ENCODE data around the gene RUNDC3A.

RUNDC3A gene

DNA sequence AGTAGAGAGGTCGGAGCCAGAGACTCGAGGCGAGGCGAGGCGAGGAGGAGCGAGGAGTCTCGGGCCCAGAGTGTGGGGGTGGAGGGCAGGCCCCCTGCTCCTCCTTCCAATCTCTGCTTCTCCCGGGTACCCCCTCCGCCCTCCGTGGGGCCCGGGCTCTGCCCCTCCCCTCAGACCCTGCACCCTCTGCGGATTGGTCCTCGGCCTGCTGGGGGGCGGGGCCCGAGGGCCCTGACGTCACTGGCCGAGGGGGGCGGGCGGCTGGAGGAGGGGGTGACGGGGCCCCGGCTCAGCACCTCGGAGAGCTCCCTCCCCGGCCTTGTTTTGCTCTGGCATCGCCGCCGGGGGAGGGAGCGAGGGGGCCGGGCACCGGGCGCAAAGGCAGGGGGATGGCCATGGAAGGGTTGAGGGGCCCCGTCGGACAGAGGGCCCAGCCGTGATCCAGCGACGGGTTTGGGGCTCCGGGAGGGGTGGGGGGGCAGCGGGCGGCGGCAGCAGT lies at the start of gene RUNDC3A:
RUNDC3A (plus strand) TSS at position 282 of the 499 bp plus-strand sequence. CDS start 232 bp downstream, outside the sequence.
- DNase-seq, result peak; percentile 28 to 29

DNA sequence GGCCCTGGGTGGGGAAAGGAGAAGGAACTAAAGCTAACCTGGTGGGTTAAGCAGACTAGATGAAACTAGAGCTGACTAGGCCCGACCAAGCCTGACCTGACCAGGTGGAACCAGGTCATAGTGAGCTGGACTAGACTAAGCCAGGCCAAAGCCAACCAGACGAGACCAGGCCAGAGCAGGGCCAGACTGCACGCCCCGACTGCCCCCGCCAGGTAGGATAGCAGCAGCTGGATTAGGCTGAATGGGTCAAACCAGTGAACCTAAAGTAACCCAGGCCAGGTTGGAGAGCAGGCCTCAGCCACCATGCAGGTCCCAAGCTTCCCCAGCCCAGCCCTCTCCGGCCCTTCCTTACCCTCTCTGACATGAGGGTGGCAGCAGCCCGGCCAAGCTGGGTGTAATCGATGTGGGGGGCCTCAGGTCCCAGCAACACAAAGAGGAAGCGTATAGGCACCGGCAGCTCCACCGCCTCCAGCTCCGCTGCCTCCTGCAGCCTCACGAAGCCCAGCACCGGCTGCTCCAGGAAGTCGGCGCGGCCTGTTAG lies 49.5 kb upstream of the RUNDC3A start:
- DNase-seq, result no peak

DNA sequence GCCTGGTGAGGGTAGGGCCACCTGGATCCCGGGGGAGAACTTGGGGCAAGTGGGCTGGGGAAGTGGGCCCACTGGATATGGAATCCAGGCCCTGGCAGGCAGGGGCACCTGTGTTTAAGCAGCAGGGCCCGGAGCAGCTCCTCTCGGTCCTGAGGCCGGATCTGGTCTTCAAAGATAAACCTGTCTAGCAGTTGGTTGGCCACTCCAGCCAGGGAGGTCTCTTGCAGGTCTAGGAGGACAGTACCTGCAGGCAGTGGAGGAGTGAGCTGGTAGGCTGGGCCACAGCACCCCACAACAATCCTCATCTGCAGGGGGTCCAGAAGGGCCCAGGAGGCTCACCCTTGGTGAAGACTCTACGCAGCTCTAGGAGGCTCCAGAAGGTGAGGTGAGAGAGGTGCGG lies 48.1 kb upstream of the RUNDC3A start:
- DNase-seq, result no peak

DNA sequence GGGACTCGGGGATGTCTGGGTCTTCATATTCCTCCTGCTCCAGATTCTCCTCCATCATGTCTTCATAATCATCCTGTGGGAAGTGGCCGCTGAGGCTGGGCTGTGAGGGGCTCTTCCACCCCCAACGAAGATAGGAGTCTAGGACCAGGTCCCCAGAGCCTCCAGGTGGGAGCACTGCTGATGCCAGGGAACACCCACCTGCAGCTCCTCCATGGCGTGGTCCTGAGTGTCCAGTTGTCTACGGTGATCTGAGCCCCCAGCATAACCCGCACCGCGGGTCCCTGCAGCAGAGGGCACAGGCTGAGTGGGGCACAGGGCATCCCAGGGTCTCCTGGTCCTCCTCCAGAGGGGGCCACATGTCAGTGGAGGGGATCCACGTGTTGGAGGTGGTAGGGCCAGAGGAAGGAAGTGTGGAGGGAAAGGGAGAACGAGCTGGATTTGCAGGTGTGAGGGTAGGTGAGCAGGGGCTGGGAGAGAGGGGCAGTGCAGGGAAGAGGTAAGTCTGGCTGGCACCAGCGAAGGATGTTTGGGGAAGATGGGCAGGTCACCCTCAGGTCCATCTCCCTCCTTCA lies 45.7 kb upstream of the RUNDC3A start:
- DNase-seq, result no peak

DNA sequence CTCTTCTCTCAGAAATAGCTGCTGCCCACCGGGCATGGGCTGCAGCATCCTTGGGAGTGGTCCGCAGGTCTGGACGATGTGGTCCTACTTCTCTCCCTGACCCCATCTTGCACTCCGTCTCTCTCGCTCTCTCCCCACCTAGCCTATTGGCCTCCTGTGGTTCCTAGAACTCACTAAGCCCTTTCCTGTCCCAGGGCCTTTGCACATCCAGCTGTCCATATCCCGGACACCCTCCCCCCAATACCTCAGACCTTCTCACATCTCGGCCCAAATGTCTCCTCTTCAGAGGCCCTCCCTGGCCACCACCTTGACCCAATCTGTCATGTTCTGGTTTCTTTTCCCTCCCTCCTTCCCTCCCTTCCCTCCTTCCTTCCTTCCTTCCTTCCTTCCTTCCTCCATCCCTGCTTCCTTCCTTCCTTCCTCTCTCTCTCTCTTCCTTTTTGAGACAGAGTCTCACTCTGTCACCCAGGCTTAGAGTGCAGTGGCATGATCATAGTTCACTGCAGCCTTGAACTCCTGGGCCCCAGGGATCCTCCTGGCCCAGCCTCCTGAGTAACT lies 45.0 kb upstream of the RUNDC3A start:
- no peak for DNase-seq

DNA sequence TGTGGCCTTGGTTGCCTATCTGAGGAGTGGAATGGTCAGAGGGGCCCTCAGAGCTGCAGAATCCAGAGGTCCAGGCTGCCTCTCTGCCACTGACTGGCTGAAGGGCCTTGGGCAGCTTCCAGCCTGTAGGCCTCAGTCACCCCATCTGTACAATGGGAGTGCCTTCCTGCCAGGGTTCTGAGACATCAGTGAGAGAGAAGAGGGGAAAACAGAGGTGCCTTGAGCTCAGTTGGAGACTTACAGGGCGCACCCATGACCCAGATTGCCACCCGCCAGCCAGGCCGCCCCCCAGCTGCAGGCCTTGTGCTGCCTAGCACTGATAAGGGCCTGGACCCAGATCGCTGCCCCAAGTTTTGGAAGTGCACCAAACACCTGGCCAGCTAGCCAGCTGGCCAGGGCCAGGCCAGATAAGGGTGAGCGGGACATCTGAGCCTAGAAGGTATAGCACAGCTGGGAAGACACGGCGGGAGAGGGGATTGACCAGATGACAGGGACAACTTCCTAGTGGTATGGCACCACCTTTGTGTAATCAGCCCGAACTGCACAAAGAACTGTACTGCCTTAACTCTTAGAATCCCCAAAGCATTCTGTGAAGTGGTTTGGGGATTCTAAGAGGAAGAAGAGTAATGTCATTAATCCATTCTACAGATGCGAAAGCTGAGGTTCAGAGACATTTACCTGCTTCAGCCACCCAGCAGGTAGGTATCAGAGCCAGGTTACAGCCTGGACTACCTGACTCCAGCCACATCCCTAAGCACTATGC lies 41.8 kb upstream of the RUNDC3A start:
- no peak for DNase-seq

DNA sequence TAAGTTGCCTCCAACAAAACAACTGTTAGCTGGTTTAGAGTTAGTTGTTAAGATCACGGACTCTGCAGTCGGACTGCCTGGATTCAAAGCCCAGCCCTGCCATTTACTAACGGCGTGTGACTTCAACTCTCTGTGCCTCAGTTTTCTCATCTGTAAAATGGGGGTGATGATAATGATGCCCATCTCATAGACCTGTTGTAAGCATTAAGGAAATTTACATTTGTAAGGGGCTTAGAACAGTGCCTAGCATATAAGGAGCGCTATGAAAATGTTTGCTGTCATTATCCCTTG lies 41.3 kb upstream of the RUNDC3A start:
- DNase-seq, result no peak

DNA sequence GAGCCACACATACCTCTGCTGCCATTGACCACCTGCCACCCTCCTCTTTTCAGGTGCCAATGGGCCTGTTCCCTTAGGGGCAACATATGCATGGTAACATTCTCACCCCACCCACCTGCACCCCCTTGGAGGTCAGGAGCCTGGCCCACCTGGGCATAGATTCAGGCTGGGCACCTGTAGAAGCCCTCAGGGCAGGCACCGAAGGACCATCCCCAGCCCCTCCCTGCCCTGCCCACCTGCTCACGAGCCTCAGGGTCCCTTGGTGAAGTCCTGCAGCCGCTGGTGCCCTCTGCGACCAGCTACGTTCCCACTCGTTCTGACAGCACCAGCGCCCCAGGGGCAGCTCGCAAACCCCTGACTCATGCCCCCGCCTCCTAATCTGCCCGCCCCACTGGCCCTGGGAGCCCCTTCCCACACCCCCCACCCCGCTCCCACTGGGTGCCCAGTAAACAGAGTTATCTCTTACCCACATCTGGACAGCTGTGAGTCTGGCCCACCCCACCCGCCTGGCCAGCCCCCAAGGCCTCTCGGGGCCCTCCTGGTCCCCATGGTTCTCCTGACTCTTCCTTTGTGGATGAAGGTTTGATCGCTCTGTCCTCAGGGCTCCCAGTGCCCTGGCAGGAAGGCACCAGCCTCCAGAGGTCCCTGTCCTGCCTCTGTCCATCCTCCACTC lies 40.4 kb upstream of the RUNDC3A start, which contains the start of gene SLC4A1:
SLC4A1 (minus strand) TSS at position 318 of the 673 bp plus-strand sequence. CDS start 5,269 bp downstream, outside the sequence.
- no peak for DNase-seq

DNA sequence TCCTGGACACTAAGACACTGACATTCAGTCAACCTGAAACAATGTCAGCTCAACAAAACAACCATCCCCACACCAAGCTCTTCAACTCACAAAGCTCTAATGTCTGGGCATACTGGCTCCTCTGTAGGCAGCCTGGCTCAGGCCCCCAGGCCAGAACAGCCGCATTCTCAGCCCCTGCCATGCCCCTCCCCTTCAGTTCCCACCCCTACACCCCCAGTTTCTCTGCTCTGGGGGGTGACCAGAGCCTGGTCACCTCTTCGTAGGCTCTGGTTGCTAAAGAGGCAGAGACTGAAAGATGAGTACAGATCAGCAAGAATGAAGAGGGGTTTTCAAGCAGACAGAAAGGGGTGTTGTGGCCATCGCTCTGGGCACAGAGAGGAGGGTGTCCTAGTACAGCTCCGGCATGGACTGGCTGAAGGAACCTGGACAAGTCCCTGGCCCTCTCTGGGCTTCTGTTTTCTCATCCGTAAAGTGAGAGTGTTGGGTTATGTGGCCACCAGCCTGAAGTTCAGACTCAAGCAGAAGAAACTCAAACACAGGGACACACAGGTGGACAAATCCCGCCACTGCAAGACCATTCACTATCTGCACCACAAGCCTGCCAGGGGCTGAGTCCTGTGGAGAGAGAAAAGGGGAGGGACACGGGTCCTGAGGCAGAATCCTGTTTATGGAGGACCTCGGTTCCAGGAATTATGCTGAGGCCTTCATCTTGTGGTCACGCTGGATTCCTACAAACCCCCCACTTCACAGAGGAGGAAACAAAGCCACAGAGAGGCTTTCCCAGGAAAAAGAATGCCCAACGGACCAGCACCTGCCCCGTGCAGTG lies 39.5 kb upstream of the RUNDC3A start:
- DNase-seq, result no peak

DNA sequence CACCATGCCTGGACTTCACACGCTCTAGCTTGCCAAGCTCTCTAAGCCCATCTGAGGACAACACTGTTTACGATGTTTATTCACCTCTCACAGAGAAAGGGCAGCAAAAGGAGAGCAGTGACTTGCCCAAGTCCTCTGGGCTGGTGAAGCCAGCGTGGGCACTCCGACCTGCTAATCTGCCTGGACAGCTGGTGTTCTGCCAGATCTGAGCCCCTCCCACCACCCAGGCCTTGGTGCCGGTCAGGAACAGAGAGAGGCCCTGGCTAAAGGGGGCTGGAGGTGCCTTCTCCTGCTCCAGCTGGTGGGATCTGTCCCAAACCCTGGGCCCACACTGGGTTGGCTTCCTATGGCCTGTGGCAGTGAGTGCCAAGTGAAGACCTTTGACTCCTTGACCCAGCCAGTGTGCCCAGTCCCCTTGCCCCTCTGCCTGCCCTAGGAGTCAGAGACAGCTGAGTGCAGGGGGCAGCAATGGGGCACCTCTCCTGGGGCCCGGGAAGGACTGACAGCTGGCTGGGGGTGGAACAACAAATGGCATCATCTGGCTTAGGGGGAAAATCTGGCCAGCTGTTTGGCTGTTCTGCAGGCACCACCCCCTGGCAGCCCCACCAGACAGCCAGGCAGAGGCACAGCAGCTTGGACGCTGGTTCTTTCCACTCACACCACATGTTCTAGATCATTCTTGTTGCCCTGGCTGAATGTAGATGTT lies 38.7 kb upstream of the RUNDC3A start:
- DNase-seq, result no peak

DNA sequence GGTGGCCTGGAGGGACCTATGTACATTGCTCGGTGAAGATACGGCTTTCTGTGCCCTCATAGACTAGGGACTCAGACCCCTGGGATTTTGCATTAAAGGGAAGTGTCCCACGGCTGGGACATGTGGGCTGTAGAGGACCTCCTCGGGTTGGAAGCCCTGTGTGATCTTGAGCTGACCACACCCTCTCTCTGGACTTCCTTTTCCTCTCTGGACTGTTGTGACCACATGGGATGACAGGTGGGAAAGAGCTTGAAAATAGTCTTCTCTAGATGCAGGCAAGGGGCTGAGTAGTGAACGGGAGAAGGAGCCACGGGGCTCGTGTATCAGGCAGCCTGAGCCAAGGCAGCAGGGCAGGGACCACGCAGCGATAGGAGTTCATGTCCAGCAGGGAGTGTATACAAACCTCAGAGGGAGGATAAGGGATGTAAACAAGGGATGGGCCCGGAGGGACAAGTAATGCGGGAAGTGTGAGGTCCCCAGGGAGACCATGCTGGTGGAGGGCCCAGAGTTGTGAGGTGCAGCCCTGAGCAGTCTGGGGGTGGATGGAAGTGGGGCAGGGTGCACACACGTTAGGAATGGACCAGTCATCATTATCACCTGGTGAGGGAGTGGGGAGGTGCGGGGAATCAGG lies 36.0 kb upstream of the RUNDC3A start:
- DNase-seq, result no peak

DNA sequence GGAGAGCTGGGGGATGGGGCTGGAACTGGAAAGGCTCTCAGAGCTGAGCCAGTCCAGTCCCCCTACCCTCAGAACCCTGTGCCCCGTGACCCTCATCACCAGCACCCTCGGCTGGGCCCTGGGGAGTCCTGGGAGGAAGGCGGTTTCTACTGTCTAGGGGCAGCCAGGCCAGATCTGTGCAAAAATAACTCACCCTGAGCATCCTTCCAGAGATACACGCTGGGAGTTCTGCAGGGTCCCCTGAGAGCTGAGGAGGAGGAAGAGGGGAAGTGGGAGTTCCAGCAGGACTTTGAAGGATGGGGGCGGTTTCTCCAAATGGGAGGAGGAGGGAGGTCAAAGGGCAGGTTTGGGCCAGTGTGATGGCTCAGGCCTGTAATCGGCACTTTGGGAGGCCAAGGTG lies 35.4 kb upstream of the RUNDC3A start:
- DNase-seq, result no peak

DNA sequence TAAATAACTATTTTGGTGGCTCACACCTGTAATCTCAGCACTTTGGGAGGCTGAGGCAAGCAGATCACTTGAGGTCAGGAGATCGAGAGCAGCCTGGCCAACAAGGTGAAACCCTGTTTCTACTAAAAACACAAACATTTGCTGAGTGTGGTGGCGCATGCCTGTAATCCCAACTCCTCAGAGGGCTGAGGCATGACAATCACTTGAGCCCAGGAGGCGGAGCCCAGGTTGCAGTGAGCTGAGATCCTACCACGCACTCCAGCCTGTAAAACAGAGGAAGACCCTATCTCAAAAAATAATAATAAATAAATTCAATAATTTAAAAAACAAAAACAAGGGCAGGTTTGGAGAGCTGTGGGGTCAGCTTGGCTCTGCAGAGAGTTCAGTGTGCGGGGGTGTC lies 34.8 kb upstream of the RUNDC3A start:
- DNase-seq, result no peak

DNA sequence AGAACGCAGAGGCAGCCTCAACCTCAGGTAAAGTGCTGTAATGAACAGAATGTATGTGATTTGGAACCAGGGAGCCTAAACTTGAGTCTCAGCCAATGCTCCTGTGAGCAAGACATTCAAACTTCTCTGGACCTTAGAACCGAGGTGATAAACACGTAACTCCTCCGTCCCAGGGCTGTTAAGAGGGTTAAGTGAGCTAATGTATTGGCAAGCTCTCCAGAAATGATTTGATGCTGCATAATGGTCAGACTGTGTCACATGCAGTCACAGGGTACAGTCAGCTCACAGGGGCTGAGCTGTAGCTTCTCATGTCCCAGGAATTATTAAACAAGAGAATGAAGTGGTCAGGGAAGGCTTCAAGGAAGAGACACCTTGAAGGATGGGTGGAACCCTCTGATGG lies 30.4 kb upstream of the RUNDC3A start:
- no peak for DNase-seq

DNA sequence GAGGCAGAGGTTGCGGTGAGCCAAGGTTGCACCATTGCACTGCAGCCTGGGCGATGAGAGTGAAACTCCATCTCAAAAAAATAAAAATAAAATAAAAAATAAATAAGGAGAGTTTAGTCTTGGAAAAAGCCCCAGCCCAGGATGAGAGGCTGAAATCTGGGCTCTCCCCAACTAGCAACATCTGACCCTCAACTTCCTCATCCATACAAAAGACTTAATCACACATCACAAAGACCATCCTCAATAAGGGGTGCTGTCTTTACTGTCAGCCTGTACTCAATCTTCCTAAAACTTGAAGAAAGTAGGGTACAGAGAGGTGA lies 29.1 kb upstream of the RUNDC3A start:
- DNase-seq, result no peak

DNA sequence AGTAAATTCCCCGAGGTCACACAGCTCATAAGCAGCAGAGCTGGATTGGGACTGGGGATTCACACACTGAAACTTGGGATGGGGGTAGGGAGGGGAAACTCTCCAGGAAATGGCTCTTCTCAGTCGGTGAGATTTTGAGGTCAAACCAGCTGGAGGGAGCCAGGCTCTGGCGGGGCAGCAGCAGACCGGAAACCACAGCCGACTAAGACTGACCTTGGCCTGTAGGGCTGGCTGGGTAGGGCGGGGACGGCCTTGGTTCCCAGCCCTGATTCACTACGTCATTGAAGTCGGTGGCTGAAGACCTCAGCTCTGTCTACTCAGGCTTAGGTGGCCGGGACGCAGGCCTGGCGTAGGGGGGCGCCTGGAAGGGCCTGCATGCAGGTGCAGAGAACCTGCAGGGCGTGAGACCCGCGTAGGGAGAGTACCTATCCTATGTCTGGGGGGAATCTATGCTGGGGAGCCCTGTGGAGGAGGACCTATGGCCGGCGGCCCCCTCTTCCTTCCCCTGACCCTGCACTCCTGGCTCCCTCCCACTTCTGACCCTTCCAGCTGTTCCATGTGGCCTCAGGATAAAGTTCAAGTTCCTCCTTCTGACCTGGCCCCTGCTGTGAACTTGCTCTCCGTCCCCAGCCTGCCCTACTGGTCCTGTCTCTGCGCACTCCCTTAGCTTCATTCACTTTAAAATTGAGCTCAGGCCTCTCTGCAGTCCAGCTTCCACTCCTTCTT lies 28.6 kb upstream of the RUNDC3A start:
- DNase-seq, result peak in 1 of 2 donors; percentile 59

DNA sequence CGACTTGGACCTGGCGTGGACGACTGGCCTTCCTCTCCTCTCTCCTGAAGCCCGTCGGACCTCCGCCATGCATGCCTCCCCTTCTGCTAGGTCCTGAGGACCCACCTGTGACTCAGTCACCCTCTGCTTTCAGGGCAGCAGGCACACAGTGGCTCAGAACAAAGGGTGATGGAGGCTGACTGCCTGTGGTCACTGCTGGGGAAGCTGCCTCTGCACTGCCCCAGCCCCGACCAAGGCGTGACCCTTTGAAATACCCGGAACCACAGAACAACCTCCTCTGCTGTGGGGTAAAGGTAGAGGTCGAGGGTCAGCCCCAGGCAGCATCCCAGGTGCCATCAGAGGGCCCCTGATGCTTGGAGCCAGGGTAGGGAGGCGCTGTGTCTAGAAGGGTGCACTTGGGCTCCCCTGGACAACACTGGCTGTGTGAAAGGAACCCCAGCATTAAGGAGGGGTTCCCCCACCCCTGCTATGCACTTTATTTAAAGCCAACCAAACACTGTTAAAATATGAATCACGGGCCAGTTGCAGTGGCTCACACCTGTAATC lies 27.9 kb upstream of the RUNDC3A start:
- DNase-seq, result no peak

DNA sequence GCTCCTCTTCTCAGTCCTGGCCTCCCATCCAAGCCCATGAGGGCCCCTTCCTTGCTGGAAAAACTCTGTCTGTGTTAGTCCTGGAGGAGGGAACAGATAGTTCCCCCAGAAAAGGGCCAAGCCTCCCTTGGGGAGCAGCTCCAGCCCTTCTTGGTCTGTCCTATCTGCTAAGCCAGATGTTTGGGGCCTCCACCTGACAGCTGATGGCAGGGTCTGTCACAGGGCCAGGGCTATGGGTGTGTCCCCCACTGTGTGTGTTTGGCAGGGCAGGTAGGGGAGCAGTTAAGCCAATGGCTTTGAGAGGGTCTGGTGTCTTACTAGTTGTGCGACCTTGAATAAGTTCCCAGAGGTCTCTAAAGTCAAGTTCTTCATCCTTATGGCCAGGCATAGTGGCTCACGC lies 26.8 kb upstream of the RUNDC3A start:
- DNase-seq, result no peak

DNA sequence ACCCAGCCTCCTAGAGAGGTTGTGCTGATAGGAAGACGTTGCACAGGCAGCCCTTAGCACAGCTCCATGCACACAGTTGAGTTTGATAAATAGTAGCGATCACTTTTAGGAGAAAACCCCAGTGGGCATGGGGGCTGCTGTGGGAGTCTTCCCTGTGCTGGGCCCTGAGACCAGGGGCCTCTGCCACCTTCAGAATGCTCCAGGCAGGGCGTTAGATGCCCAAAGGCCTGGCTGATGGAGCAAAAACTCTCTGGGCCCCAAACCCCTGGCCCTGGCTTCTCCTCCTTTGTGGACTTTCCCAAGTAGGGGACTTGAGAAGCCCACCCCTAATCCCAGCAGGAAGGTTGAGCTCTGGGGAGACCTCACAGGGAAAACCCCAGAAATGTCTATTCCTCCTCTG lies 26.1 kb upstream of the RUNDC3A start:
- DNase-seq, result no peak

DNA sequence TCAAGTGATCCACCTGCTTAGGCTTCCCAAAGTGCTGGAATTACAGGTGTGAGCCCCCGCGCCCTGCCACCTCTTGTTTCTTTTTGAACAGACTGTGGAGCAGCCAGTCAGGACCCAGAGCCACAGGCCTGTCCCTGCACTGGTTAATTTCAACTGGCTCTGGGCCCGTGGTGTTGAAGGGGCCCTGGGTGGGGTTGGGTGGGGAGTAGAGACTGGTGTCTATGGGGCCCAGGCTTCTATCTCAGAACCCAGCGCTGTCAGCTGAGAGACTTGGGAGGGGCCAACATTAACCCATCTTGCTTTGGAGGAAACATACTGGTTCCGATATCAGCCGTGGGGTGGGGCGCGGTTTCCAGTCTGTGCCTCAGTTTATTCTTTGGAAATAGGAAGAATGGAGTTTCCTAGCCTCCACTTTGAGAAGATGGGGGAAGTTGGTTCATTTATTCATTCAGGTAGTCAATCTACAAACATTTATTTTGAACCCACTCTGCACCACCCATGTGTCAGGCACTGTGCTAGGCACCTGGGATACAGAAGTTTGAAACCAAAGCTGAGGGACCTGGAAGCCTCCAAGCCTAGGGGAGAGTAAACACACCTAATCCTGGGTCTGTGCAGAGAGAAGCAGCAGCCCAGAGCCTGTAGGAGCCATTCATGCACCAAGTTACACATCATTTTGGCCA lies 24.9 kb upstream of the RUNDC3A start:
- no peak for DNase-seq

All from bone marrow (tissue), 2 donors.